Osteoblast (primary cell): ENCODE data around the gene RAP1B. TPM values are rescaled to one million over a fixed set of nuclear protein-coding genes. Genes with fewer than 3 reads are reported as not detected.

Experiments
- DNase-seq: peaks from one replicate; pipeline ENCODE4 v3.0.0; 2011; ENCODE audit warnings: low spot score, mixed read lengths; ENCODE audit not compliant: insufficient read length; ENCODE audit errors: missing footprints
- H2AFZ ChIP-seq: 2 replicates; pipeline ENCODE4 v1.6.0; 2011; ENCODE audit warnings: mild to moderate bottlenecking, low read length
- H3K27ac ChIP-seq: 2 replicates; pipeline ENCODE4 v1.5.1; 2011; ENCODE audit warnings: mild to moderate bottlenecking, low read depth, low read length, moderate library complexity
- H3K27me3 ChIP-seq: 2 replicates; pipeline ENCODE4 v1.6.0; 2012; ENCODE audit warnings: mild to moderate bottlenecking, control low read depth, inconsistent platforms, low read length, moderate library complexity; ENCODE audit not compliant: insufficient read depth
- H3K36me3 ChIP-seq: 2 replicates; pipeline ENCODE4 v1.5.1; 2011; ENCODE audit warnings: mild to moderate bottlenecking, low read length, control low read depth, moderate library complexity; ENCODE audit not compliant: insufficient read depth
- H3K4me1 ChIP-seq: 2 replicates; pipeline ENCODE4 v1.5.1; 2011; ENCODE audit warnings: mild to moderate bottlenecking, low read length, control low read depth, moderate library complexity; ENCODE audit not compliant: insufficient read depth
- H3K4me2 ChIP-seq: 2 replicates; pipeline ENCODE4 v1.6.0; 2011; ENCODE audit warnings: mild to moderate bottlenecking, low read length; ENCODE audit not compliant: insufficient read depth
- H3K4me3 ChIP-seq: fragments of 200-600 bp; sonication (generic); 3 replicates; pipeline ENCODE4 v1.5.1; 2012; ENCODE audit warnings: mild to moderate bottlenecking, low read length, inconsistent platforms; ENCODE audit not compliant: insufficient read depth
- H3K79me2 ChIP-seq: 2 replicates; pipeline ENCODE4 v1.6.0; 2012; ENCODE audit warnings: mild to moderate bottlenecking, low read length, control low read depth, inconsistent platforms; ENCODE audit not compliant: insufficient read depth
- H3K9me3 ChIP-seq: 2 replicates; pipeline ENCODE4 v1.5.1; 2011; ENCODE audit warnings: low read depth, low read length, control low read depth
- H4K20me1 ChIP-seq: 2 replicates; pipeline ENCODE4 v1.6.0; 2012; ENCODE audit warnings: mild to moderate bottlenecking, low read length, control low read depth; ENCODE audit not compliant: insufficient read depth
- total RNA-seq: library from RNA; depleted of rRNA; stranded (reverse); fragments of >200 nt; gene quantifications from 2 replicates; pipeline ENCODE4 v1.2.3, GENCODE V29; 2012
- TF ChIP-seq, protein P1 (sequence below): IDR thresholded peaks from 2 replicates; pipeline ENCODE4 v1.5.1; 2011; ENCODE audit warnings: mild to moderate bottlenecking, low read depth, low read length, moderate library complexity; ENCODE audit errors: extremely low read depth

Gene RAP1B
- total RNA-seq, 1 donor = 243 TPM

DNA sequence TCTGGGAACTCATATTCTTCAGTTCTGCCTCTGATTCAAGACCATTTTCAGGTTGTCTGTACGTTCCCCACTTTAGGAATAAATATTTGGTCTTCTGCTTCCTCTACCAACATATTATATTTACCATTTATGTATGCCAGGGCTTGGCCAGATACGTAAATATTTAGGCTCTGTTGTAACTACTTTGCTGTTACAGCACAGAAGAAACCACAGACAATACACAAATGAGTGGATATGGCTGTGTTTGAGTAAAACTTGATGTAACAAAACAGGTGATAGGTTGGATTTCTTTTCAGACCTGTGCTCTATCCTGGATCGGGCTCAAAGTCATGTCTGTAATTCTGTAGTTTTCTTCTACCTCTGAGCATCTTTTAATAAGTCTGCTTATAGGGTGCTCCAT is 37.5 kb downstream of the RAP1B start:
- TF ChIP-seq, protein P1, sequence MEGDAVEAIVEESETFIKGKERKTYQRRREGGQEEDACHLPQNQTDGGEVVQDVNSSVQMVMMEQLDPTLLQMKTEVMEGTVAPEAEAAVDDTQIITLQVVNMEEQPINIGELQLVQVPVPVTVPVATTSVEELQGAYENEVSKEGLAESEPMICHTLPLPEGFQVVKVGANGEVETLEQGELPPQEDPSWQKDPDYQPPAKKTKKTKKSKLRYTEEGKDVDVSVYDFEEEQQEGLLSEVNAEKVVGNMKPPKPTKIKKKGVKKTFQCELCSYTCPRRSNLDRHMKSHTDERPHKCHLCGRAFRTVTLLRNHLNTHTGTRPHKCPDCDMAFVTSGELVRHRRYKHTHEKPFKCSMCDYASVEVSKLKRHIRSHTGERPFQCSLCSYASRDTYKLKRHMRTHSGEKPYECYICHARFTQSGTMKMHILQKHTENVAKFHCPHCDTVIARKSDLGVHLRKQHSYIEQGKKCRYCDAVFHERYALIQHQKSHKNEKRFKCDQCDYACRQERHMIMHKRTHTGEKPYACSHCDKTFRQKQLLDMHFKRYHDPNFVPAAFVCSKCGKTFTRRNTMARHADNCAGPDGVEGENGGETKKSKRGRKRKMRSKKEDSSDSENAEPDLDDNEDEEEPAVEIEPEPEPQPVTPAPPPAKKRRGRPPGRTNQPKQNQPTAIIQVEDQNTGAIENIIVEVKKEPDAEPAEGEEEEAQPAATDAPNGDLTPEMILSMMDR = no peak
- Histone ChIP-seq H3K36me3 (peaks cover 60% of the 10 kb centered on the region), H3K4me2 (no peak overlapping the region), H3K9me3 (no peaks in the 10 kb centered on the region), H3K4me3 (no peak overlapping the region), H3K27ac (no peak overlapping the region), H3K27me3 (no peaks in the 10 kb centered on the region), H3K79me2 (peaks cover 99% of the 10 kb centered on the region), H2AFZ (no peak overlapping the region), H3K4me1 (no peaks in the 10 kb centered on the region), H4K20me1 (peaks cover 52% of the 10 kb centered on the region)
- DNase-seq = no peak

DNA sequence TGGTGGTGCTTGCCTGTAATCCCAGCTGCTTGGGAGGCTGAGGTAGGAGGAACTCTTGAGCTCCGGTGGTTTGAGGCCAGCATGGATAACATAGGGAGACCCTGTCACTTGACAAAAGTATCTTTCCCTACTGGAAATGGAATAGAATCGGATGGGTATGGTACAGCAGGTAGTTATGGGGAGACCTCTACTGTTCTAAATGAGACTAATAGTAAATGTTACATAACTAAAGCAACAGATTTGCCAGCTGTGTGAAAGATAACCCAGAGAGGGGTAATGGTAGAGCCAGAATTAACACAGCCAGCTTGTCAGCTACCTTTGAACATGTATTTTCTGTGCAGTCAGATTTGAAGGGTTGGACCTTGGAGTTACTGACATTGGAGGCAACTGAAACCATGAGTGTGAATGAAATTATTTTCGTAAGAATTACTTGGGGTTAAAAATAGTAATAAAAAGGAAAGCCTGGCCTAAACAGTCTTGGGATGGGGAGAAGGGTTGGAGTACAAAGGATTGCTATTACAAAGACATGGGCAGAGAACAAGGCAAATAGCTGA is 54.4 kb downstream of the RAP1B start:
- H3K4me2 ChIP-seq = no peak overlapping the region
- peaks cover 3% of the 10 kb centered on the region for H3K79me2 ChIP-seq
- no peaks in the 10 kb centered on the region for H4K20me1 ChIP-seq
- no peaks in the 10 kb centered on the region for H3K4me1 ChIP-seq
- H3K36me3 ChIP-seq = peaks cover 29% of the 10 kb centered on the region
- no peak for DNase-seq
- TF ChIP-seq, protein P1 = no peak
- H2AFZ ChIP-seq = no peak overlapping the region
- H3K27me3 ChIP-seq = no peaks in the 10 kb centered on the region
- H3K27ac ChIP-seq = no peak overlapping the region
- no peaks in the 10 kb centered on the region for H3K9me3 ChIP-seq
- H3K4me3 ChIP-seq = no peak overlapping the region

DNA sequence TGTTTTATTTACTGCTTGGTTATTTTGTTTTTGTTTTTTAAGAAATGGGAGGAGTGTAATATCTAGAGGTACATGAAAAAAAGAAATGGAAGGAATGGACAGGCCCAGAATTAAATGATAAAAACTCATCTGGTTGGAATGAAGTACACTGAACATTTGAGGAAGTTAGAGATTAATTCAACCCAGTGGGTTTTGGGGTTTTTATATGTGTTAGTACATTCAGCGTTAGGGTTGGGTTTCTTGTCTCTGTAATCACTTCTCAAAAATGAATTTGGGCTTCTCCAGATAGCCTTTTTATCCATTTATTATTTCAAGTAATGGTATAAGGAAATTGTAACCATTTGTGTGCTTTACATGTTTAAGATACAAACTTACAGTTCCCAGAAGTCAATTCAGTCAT is 56.6 kb downstream of the RAP1B start:
- Histone ChIP-seq H4K20me1 (no peaks in the 10 kb centered on the region), H3K9me3 (no peaks in the 10 kb centered on the region), H3K36me3 (peaks cover 15% of the 10 kb centered on the region), H3K79me2 (no peaks in the 10 kb centered on the region), H3K27ac (no peak overlapping the region), H3K4me3 (no peak overlapping the region), H2AFZ (no peak overlapping the region), H3K4me2 (no peak overlapping the region), H3K27me3 (no peaks in the 10 kb centered on the region), H3K4me1 (no peaks in the 10 kb centered on the region)
- no peak for DNase-seq
- TF ChIP-seq, protein P1 = no peak

DNA sequence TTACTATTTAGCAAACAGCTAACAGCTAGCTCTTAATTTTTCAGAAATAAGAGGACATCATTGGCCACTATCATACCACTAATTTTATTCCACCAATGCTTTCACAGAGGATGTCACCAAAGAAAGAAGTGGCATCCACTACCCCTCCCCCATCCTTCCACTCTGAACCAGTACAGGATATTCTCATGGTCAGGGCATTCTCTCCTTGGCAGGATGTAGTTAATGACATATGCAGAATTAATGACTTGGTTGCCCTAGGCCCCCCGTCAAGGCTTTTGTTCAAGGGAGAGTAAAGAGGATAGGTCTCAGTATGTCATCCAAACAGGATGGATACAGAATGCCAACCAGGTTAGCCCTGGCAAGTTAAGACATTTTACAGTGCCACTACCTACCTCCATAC is 57.2 kb downstream of the RAP1B start:
- H3K79me2 ChIP-seq = no peaks in the 10 kb centered on the region
- no peaks in the 10 kb centered on the region for H3K27me3 ChIP-seq
- H3K4me3 ChIP-seq = no peak overlapping the region
- TF ChIP-seq, protein P1 = no peak
- no peak overlapping the region for H3K27ac ChIP-seq
- no peaks in the 10 kb centered on the region for H3K9me3 ChIP-seq
- no peaks in the 10 kb centered on the region for H4K20me1 ChIP-seq
- no peaks in the 10 kb centered on the region for H3K4me1 ChIP-seq
- H3K36me3 ChIP-seq = peaks cover 8% of the 10 kb centered on the region
- DNase-seq = no peak
- H3K4me2 ChIP-seq = no peak overlapping the region
- no peak overlapping the region for H2AFZ ChIP-seq
